OCI-LY1 (cell line): ENCODE measurements around the gene ME1.

ENCODE experiments used
- H2AFZ ChIP-seq: fragments of 200-600 bp; sonication (generic), shearing (Covaris generic); 2 replicates; pipeline ENCODE4 v1.6.0; 2014; ENCODE audit warnings: antibody characterized with exemption, mild to moderate bottlenecking, low read length
- H3F3A ChIP-seq: fragments of 200-600 bp; sonication (generic), shearing (Covaris generic); 2 replicates; pipeline ENCODE4 v1.6.0; 2014; ENCODE audit warnings: mild to moderate bottlenecking, antibody characterized with exemption, low read length, moderate library complexity; ENCODE audit not compliant: insufficient read depth
- H3K27ac ChIP-seq: fragments of 200-600 bp; sonication (generic); 2 replicates; pipeline ENCODE4 v1.5.1; 2014; ENCODE audit warnings: low read length, mixed run types, mild to moderate bottlenecking, low read depth; ENCODE audit not compliant: poor library complexity, severe bottlenecking
- H3K27me3 ChIP-seq: fragments of 200-600 bp; sonication (generic); 2 replicates; pipeline ENCODE4 v1.6.0; 2014; ENCODE audit warnings: antibody characterized with exemption, mild to moderate bottlenecking, low read length, moderate library complexity; ENCODE audit not compliant: insufficient read depth
- H3K36me3 ChIP-seq: fragments of 200-600 bp; sonication (generic); 2 replicates; pipeline ENCODE4 v1.6.1; 2014; ENCODE audit warnings: mild to moderate bottlenecking, antibody characterized with exemption, low read length, moderate library complexity, mixed read lengths; ENCODE audit not compliant: insufficient read depth
- H3K4me1 ChIP-seq: fragments of 200-600 bp; sonication (generic); 2 replicates; pipeline ENCODE4 v1.5.1; 2014; ENCODE audit warnings: mild to moderate bottlenecking, low read length, moderate library complexity; ENCODE audit not compliant: insufficient read depth, severe bottlenecking
- H3K4me2 ChIP-seq: fragments of 200-600 bp; sonication (generic), shearing (Covaris generic); 2 replicates; pipeline ENCODE4 v1.6.1; 2014; ENCODE audit warnings: low read length
- H3K4me3 ChIP-seq: fragments of 200-600 bp; sonication (generic); 2 replicates; pipeline ENCODE4 v1.5.1; 2014; ENCODE audit warnings: low read length, low read depth, mild to moderate bottlenecking, mixed read lengths; ENCODE audit not compliant: poor library complexity, severe bottlenecking
- H3K79me2 ChIP-seq: fragments of 200-600 bp; shearing (Covaris generic); 2 replicates; pipeline ENCODE4 v1.6.1; 2016; ENCODE audit warnings: mixed run types, low read length, mixed read lengths; ENCODE audit not compliant: insufficient read depth
- H3K9ac ChIP-seq: fragments of 200-600 bp; sonication (generic), shearing (Covaris generic); 2 replicates; pipeline ENCODE4 v1.6.1; 2014; ENCODE audit warnings: mild to moderate bottlenecking, low read length, mixed read lengths
- H3K9me2 ChIP-seq: fragments of 200-600 bp; sonication (generic), shearing (Covaris generic); 2 replicates; pipeline ENCODE4 v1.6.1; 2014; ENCODE audit warnings: low read depth, mild to moderate bottlenecking, low read length, mixed read lengths
- H3K9me3 ChIP-seq: fragments of 200-600 bp; shearing (Covaris generic); 2 replicates; pipeline ENCODE4 v1.6.1; 2014; ENCODE audit warnings: low read length, mixed read lengths
- H4K20me1 ChIP-seq: fragments of 200-600 bp; sonication (generic), shearing (Covaris generic); 2 replicates; pipeline ENCODE4 v1.6.0; 2016; ENCODE audit warnings: mild to moderate bottlenecking, low read length; ENCODE audit not compliant: insufficient read depth
- CTCF ChIP-seq: fragments of 200-600 bp; sonication (generic), shearing (Covaris generic); IDR thresholded peaks from 2 replicates; pipeline ENCODE4 v1.5.1; 2017; ENCODE audit warnings: mild to moderate bottlenecking, antibody characterized with exemption, low read length, moderate library complexity, mixed read lengths
- EZH2 ChIP-seq: fragments of 200-600 bp; sonication (generic), shearing (Covaris generic); IDR thresholded peaks from 2 replicates; pipeline ENCODE4 v1.8.0; 2017; ENCODE audit warnings: borderline replicate concordance, mixed run types, mild to moderate bottlenecking, antibody characterized with exemption, low read length, moderate library complexity, mixed read lengths

The ME1 gene

GRCh38 chr6:83220121-83220520, 210.7 kb downstream of the ME1 start:
- no peaks in the 10 kb centered on the region for H3K27me3 ChIP-seq
- H3K36me3 ChIP-seq, result no peaks in the 10 kb centered on the region
- no peak overlapping the region for H3K4me3 ChIP-seq
- H3K4me1 ChIP-seq, result no peaks in the 10 kb centered on the region
- H3K9me2 ChIP-seq, result no peaks in the 10 kb centered on the region
- no peaks in the 10 kb centered on the region for H4K20me1 ChIP-seq
- H3K9me3 ChIP-seq, result no peaks in the 10 kb centered on the region
- H3K79me2 ChIP-seq, result no peaks in the 10 kb centered on the region
- H3K27ac ChIP-seq, result no peak overlapping the region
- no peak overlapping the region for H3K4me2 ChIP-seq
- no peaks in the 10 kb centered on the region for H3F3A ChIP-seq
- no peak overlapping the region for H3K9ac ChIP-seq
- TF ChIP-seq CTCF (no peak), EZH2 (no peak)
- no peak overlapping the region for H2AFZ ChIP-seq

- Histone ChIP-seq H3K9me2 (no peaks in the 10 kb centered on the region), H3K79me2 (no peaks in the 10 kb centered on the region), H3K9ac (no peak overlapping the region), H3K27ac (no peak overlapping the region), H3K36me3 (no peaks in the 10 kb centered on the region), H3K4me3 (no peak overlapping the region), H3F3A (no peaks in the 10 kb centered on the region), H3K4me1 (no peaks in the 10 kb centered on the region), H3K27me3 (no peaks in the 10 kb centered on the region), H3K9me3 (no peaks in the 10 kb centered on the region), H3K4me2 (no peak overlapping the region), H2AFZ (no peak overlapping the region), H4K20me1 (no peaks in the 10 kb centered on the region)
- TF ChIP-seq EZH2, result no peak
- TF ChIP-seq CTCF, result no peak
Observed at GRCh38 chr6:83218646-83219045, 212.2 kb downstream of the ME1 start.

- no peaks in the 10 kb centered on the region for H3K79me2 ChIP-seq
- no peaks in the 10 kb centered on the region for H4K20me1 ChIP-seq
- no peaks in the 10 kb centered on the region for H3K9me2 ChIP-seq
- no peak overlapping the region for H3K4me3 ChIP-seq
- no peak overlapping the region for H3K9ac ChIP-seq
- TF ChIP-seq EZH2, result no peak
- no peak for TF ChIP-seq CTCF
- no peak overlapping the region for H2AFZ ChIP-seq
- no peaks in the 10 kb centered on the region for H3K9me3 ChIP-seq
- H3K4me2 ChIP-seq, result no peak overlapping the region
- no peaks in the 10 kb centered on the region for H3F3A ChIP-seq
- no peaks in the 10 kb centered on the region for H3K36me3 ChIP-seq
- no peak overlapping the region for H3K27ac ChIP-seq
- H3K4me1 ChIP-seq, result no peaks in the 10 kb centered on the region
- no peaks in the 10 kb centered on the region for H3K27me3 ChIP-seq
Observed at GRCh38 chr6:83216806-83217205, 214.0 kb downstream of the ME1 start.
